ENCODE data around the gene EDRF1. TPM values are rescaled to one million over a fixed set of nuclear protein-coding genes. Genes with fewer than 3 reads are reported as not detected.

Gene EDRF1
- total and polyA plus RNA-seq, 4 donors: 9.4 to 54.6 (median 17.6) TPM

DNA sequence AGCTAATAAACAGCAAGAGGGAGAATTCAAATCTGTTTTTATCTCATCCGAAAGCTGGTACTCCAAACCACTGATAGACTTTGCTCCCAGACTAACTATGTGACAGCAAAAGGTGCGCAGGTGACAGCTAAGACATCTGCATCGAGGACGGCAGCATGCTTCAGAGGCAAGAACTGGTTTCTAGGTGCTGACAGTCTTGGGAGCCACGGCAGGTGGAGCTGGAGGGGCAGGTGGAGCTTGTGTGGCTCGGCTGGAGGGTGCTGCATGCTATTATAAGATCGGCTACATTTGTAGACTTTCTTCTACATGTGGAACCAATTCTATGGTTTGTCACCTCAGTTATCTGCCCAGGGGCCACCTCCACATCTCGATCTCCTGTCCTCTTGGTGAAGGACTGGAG is 77.9 kb downstream of the EDRF1 start:
- peaks cover 7 to 37% (median 19%) of the 10 kb centered on the region in 4 donors for H3K36me3 ChIP-seq (ENCODE audit: control insufficient read depth in 4 of 4, insufficient read depth in 4 of 4, low read length in 4 of 4)
- ATAC-seq (ENCODE audit: insufficient read depth, low FRiP score): no peak

GRCh38 chr10:125797994-125798662 is 78.6 kb downstream of the EDRF1 start:
- no peaks in the 10 kb centered on the region for H3K27me3 ChIP-seq (ENCODE audit: control insufficient read depth in 3 of 3, insufficient read depth in 3 of 3, low read length in 2 of 3)
- no peak overlapping the region for H3K27ac ChIP-seq (ENCODE audit: low read depth in 1 of 2, low read length in 1 of 2)
- DNase-seq (peak; percentile 17 to 58 (median 32)), ATAC-seq (ENCODE audit: insufficient read depth, low FRiP score) (no peak)
- no peaks in the 10 kb centered on the region for H3K4me1 ChIP-seq (ENCODE audit: control insufficient read depth in 5 of 5, insufficient read depth in 5 of 5, low read length in 5 of 5)
- 54 to 59% methylated on average over 5 of the region's 5 CpGs for WGBS, 2 donors
- no peak overlapping the region for H3K9ac ChIP-seq (ENCODE audit: insufficient read depth in 1 of 2, low read length in 2 of 2)
- peaks cover 7 to 33% (median 14%) of the 10 kb centered on the region in 4 donors for H3K36me3 ChIP-seq (ENCODE audit: control insufficient read depth in 4 of 4, insufficient read depth in 4 of 4, low read length in 4 of 4)
- peaks cover 0 to 2% (median 0%) of the 10 kb centered on the region in 4 donors for H3K9me3 ChIP-seq (ENCODE audit: control insufficient read depth in 4 of 4, insufficient read depth in 3 of 4, low read length in 3 of 4)
- H3K4me3 ChIP-seq: no peak overlapping the region
- TF ChIP-seq, protein P1, sequence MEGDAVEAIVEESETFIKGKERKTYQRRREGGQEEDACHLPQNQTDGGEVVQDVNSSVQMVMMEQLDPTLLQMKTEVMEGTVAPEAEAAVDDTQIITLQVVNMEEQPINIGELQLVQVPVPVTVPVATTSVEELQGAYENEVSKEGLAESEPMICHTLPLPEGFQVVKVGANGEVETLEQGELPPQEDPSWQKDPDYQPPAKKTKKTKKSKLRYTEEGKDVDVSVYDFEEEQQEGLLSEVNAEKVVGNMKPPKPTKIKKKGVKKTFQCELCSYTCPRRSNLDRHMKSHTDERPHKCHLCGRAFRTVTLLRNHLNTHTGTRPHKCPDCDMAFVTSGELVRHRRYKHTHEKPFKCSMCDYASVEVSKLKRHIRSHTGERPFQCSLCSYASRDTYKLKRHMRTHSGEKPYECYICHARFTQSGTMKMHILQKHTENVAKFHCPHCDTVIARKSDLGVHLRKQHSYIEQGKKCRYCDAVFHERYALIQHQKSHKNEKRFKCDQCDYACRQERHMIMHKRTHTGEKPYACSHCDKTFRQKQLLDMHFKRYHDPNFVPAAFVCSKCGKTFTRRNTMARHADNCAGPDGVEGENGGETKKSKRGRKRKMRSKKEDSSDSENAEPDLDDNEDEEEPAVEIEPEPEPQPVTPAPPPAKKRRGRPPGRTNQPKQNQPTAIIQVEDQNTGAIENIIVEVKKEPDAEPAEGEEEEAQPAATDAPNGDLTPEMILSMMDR (IDR thresholded peaks at IDR 0.05; ENCODE audit: control extremely low read depth, extremely low read depth): no peak

More for the DNA sequence above, 77.9 kb downstream of the EDRF1 start:
- Histone ChIP-seq H3K4me3 (no peak overlapping the region), H3K4me1 (ENCODE audit: control insufficient read depth in 5 of 5, insufficient read depth in 5 of 5, low read length in 5 of 5) (no peaks in the 10 kb centered on the region), H3K27me3 (ENCODE audit: control insufficient read depth in 3 of 3, insufficient read depth in 3 of 3, low read length in 2 of 3) (no peaks in the 10 kb centered on the region), H3K9ac (ENCODE audit: insufficient read depth in 1 of 2, low read length in 2 of 2) (no peak overlapping the region), H3K9me3 (ENCODE audit: control insufficient read depth in 4 of 4, insufficient read depth in 3 of 4, low read length in 3 of 4) (peaks cover 0 to 2% (median 0%) of the 10 kb centered on the region in 4 donors), H3K27ac (ENCODE audit: low read depth in 1 of 2, low read length in 1 of 2) (no peak overlapping the region)
- DNase-seq: no peak
- TF ChIP-seq, protein P1 (IDR thresholded peaks at IDR 0.05; ENCODE audit: control extremely low read depth, extremely low read depth): no peak
- WGBS, 2 donors: 88 to 93% methylated on average over 8 of the region's 8 CpGs

DNA sequence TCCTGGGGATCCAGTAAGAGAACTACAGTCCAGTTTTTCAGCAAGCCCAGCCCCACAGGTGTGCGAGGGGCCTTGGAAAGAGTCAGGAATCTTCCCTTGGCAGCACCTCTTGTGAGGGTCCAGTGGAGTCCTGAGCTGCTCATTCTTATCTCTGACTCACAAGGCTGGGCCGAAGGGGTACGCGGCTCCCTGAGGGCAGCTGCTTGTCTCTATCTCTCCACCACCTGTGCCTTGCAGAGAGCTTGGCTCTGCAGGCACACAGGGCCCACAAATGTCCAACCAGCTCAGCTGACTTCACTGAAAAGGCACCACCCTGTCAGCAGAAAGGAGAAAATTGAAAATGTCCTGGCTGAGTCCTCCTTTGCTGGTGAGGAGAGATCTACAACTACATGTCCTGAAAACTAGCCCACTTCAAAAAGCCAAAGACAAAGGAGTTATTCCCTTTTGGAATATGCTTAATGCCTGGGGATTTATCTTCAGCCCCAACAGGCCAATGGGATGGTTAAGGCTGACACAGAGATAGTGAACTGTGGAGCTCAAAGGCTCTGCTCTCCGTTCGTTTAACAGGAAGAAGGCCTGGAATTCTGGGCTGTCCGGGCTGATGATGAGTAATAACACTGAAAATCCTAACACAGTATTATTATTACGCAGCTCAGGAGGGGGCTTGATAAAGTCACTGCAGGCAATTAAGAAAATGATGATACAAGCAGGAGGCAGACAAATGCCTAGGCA is 80.1 kb downstream of the EDRF1 start:
- DNase-seq (no peak), ATAC-seq (ENCODE audit: insufficient read depth, low FRiP score) (no peak)
- Histone ChIP-seq H3K9me3 (ENCODE audit: control insufficient read depth in 4 of 4, insufficient read depth in 3 of 4, low read length in 3 of 4) (peaks cover 0 to 2% (median 0%) of the 10 kb centered on the region in 4 donors), H3K36me3 (ENCODE audit: control insufficient read depth in 4 of 4, insufficient read depth in 4 of 4, low read length in 4 of 4) (peaks cover 4 to 27% (median 10%) of the 10 kb centered on the region in 4 donors), H3K27me3 (ENCODE audit: control insufficient read depth in 3 of 3, insufficient read depth in 3 of 3, low read length in 2 of 3) (no peaks in the 10 kb centered on the region), H3K4me3 (no peak overlapping the region), H3K9ac (ENCODE audit: insufficient read depth in 1 of 2, low read length in 2 of 2) (no peak overlapping the region), H3K27ac (ENCODE audit: low read depth in 1 of 2, low read length in 1 of 2) (no peak overlapping the region), H3K4me1 (ENCODE audit: control insufficient read depth in 5 of 5, insufficient read depth in 5 of 5, low read length in 5 of 5) (no peaks in the 10 kb centered on the region)
- TF ChIP-seq, protein P1 (IDR thresholded peaks at IDR 0.05; ENCODE audit: control extremely low read depth, extremely low read depth): no peak
- WGBS, 2 donors: 93 to 97% methylated on average over 8 of the region's 8 CpGs
